OCI-LY3 (cell line): Measurements from ENCODE around the gene CDA.

Source experiments
- H2AFZ ChIP-seq: fragments of 200-600, 300-600 bp; shearing (Covaris generic); 2 replicates; pipeline ENCODE4 v1.6.0; 2014; ENCODE audit warnings: antibody characterized with exemption, low read depth, low read length
- H3K27ac ChIP-seq: fragments of 200-600, 300-600 bp; sonication (generic); 2 replicates; pipeline ENCODE4 v1.5.1; 2014; ENCODE audit warnings: mild to moderate bottlenecking, low read length, moderate library complexity, mixed read lengths
- H3K27me3 ChIP-seq: fragments of 200-600, 300-600 bp; sonication (generic); 2 replicates; pipeline ENCODE4 v1.6.1; 2014; ENCODE audit warnings: low read depth, low read length, mixed read lengths
- H3K36me3 ChIP-seq: fragments of 200-600, 300-600 bp; sonication (generic); replicated peaks from 2 replicates; pipeline ENCODE3; 2014; ENCODE audit warnings: low read depth, low read length, mixed read lengths
- H3K4me1 ChIP-seq: fragments of 300-600, 200-600 bp; sonication (generic); 2 replicates; pipeline ENCODE4 v1.6.1; 2014; ENCODE audit warnings: low read length, mixed read lengths
- H3K4me2 ChIP-seq: fragments of 200-600, 300-600 bp; sonication (generic); 2 replicates; pipeline ENCODE4 v1.6.1; 2014; ENCODE audit warnings: low read length, mixed read lengths
- H3K4me3 ChIP-seq: fragments of 300-600, 200-600 bp; sonication (generic); 2 replicates; pipeline ENCODE4 v1.5.1; 2014; ENCODE audit warnings: antibody characterized with exemption, mild to moderate bottlenecking, low read length, moderate library complexity
- H3K79me2 ChIP-seq: fragments of 300-600, 200-600 bp; shearing (Covaris generic); 2 replicates; pipeline ENCODE4 v1.6.1; 2014; ENCODE audit warnings: mild to moderate bottlenecking, low read length, mixed read lengths
- H3K9ac ChIP-seq: fragments of 300-600, 200-600 bp; shearing (Covaris generic); 2 replicates; pipeline ENCODE4 v1.6.0; 2014; ENCODE audit warnings: mild to moderate bottlenecking, low read length, moderate library complexity
- H3K9me3 ChIP-seq: fragments of 200-600, 300-600 bp; shearing (Covaris generic); 2 replicates; pipeline ENCODE4 v1.6.1; 2014; ENCODE audit warnings: low read length, mixed read lengths; ENCODE audit not compliant: insufficient read depth
- H4K20me1 ChIP-seq: fragments of 200-600, 300-600 bp; sonication (generic); 2 replicates; pipeline ENCODE4 v1.6.1; 2016; ENCODE audit warnings: low read length, mixed read lengths; ENCODE audit not compliant: insufficient read depth
- EZH2phosphoT487 ChIP-seq: fragments of 200-600 bp; shearing (Covaris generic); IDR thresholded peaks from 2 replicates; pipeline ENCODE4 v1.6.1; 2018; ENCODE audit warnings: antibody characterized with exemption, mixed run types, low read depth
- TF ChIP-seq, protein P1 (sequence below): fragments of 200-600, 300-600 bp; sonication (generic); IDR thresholded peaks from 2 replicates; pipeline ENCODE4 v1.5.1; 2014; ENCODE audit warnings: antibody characterized with exemption, low read length, low read depth

Gene CDA

DNA sequence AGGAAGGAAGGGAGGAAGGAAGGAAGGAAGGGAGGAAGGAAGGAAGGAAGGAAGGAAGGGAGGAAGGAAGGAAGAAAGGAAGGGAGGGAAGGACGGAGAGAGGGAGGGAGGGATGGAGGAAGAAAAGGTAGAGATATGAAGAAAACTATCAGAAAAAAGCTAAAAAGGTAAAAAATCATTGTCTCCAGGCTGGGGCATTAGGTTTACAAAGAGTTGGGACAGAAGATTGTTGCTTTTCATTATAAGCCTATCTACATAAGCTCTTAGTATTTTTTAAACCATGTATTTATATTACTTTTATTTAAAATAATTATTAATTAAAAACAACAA lies 37.2 kb downstream of the CDA start:
- no peak overlapping the region for H3K27ac ChIP-seq

DNA sequence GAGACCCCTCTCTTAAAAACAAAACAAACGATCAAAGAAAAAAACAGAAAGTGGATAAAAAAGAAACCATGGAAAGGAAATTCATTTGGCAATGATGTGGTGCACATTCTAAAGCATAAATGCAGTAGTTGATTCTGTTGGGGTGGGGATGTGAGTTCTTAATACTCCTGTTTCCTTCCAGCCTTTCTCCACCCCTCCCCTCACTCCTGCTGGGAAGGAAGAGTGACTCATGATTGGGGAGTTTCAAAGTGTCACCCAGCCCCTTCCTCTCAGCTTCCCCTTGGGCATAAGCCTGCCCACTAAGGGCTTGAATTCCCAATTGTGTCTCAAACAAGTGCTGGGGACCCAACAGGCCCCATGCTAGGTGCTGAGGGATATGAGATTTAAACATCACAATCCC lies 37.6 kb downstream of the CDA start:
- no peaks in the 10 kb centered on the region for H3K9me3 ChIP-seq
- no peak overlapping the region for H3K9ac ChIP-seq
- H3K4me2 ChIP-seq: no peak overlapping the region
- no peaks in the 10 kb centered on the region for H3K4me1 ChIP-seq
- no peaks in the 10 kb centered on the region for H3K79me2 ChIP-seq
- H3K27me3 ChIP-seq: 0 out of 2 replicates have a peak, but pooled peaks cover 6% of the 10 kb centered on the region
- TF ChIP-seq, protein P1, sequence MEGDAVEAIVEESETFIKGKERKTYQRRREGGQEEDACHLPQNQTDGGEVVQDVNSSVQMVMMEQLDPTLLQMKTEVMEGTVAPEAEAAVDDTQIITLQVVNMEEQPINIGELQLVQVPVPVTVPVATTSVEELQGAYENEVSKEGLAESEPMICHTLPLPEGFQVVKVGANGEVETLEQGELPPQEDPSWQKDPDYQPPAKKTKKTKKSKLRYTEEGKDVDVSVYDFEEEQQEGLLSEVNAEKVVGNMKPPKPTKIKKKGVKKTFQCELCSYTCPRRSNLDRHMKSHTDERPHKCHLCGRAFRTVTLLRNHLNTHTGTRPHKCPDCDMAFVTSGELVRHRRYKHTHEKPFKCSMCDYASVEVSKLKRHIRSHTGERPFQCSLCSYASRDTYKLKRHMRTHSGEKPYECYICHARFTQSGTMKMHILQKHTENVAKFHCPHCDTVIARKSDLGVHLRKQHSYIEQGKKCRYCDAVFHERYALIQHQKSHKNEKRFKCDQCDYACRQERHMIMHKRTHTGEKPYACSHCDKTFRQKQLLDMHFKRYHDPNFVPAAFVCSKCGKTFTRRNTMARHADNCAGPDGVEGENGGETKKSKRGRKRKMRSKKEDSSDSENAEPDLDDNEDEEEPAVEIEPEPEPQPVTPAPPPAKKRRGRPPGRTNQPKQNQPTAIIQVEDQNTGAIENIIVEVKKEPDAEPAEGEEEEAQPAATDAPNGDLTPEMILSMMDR: no peak
- TF ChIP-seq EZH2phosphoT487: no peak
- H3K36me3 ChIP-seq: no peaks in the 10 kb centered on the region
- no peak overlapping the region for H3K27ac ChIP-seq
- H2AFZ ChIP-seq: no peak overlapping the region
- no peaks in the 10 kb centered on the region for H4K20me1 ChIP-seq
- no peak overlapping the region for H3K4me3 ChIP-seq

More for the DNA sequence above, 37.2 kb downstream of the CDA start:
- Histone ChIP-seq H3K9me3 (no peaks in the 10 kb centered on the region), H3K9ac (no peak overlapping the region), H2AFZ (no peak overlapping the region), H3K36me3 (no peaks in the 10 kb centered on the region), H3K4me2 (no peak overlapping the region), H3K79me2 (no peaks in the 10 kb centered on the region), H4K20me1 (no peaks in the 10 kb centered on the region), H3K27me3 (0 out of 2 replicates have a peak, but pooled peaks cover 6% of the 10 kb centered on the region), H3K4me3 (no peak overlapping the region), H3K4me1 (no peaks in the 10 kb centered on the region)
- no peak for TF ChIP-seq EZH2phosphoT487
- TF ChIP-seq, protein P1: no peak

DNA sequence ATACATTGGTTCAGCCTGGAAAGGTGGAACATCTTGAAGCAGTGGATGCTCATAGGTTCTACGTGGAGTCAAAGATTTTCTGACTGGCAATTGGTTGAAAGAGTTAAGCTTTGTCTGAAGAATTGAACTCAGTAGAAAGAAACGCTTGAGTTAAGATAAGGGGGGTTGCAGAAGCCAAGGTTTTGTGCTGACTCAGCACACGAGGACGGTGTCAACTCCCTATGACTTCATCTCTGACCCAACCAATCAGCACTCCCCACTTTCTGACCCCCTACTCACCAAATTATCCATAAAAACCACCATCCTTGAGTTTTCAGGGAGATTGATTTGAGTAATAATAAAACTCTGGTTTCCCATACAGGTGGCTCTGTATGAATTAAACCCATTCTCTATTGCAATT lies 41.8 kb downstream of the CDA start:
- no peak overlapping the region for H3K4me2 ChIP-seq
- H3K4me1 ChIP-seq: peaks cover 7% of the 10 kb centered on the region
- H3K36me3 ChIP-seq: no peaks in the 10 kb centered on the region
- no peak overlapping the region for H3K9ac ChIP-seq
- no peak for TF ChIP-seq EZH2phosphoT487
- TF ChIP-seq, protein P1: no peak
- no peaks in the 10 kb centered on the region for H4K20me1 ChIP-seq
- H3K4me3 ChIP-seq: no peak overlapping the region
- H2AFZ ChIP-seq: no peak overlapping the region
- no peaks in the 10 kb centered on the region for H3K9me3 ChIP-seq
- no peaks in the 10 kb centered on the region for H3K79me2 ChIP-seq
- 0 out of 2 replicates have a peak, but pooled peaks cover 6% of the 10 kb centered on the region for H3K27me3 ChIP-seq
- no peak overlapping the region for H3K27ac ChIP-seq

DNA sequence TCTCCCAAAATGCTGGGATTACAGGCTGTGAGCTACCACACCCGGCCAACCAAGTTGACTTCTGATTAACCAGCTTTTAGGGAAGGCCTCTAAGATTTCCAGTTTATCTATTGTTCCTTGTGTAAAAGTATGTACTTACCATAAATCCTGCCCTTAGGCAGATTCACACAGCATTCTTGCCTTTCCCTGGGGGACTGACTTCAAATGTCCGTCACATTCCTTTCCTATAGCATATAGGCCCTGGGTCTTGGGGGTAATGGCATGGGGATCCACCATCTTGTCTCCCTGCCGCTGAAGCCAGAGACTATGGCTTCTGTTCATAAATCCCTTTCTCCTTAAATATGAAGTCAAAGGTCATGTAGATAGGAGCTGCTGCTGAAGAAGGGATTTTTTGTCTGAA lies 43.5 kb downstream of the CDA start:
- Histone ChIP-seq H3K4me3 (no peak overlapping the region), H3K4me2 (no peak overlapping the region), H3K79me2 (no peaks in the 10 kb centered on the region), H2AFZ (no peak overlapping the region), H3K36me3 (no peaks in the 10 kb centered on the region), H3K9ac (no peak overlapping the region), H3K27me3 (0 out of 2 replicates have a peak, but pooled peaks cover 2% of the 10 kb centered on the region), H3K4me1 (peaks cover 11% of the 10 kb centered on the region), H3K27ac (no peak overlapping the region), H4K20me1 (no peaks in the 10 kb centered on the region), H3K9me3 (no peaks in the 10 kb centered on the region)
- TF ChIP-seq, protein P1: no peak
- no peak for TF ChIP-seq EZH2phosphoT487
